PFSK-1 (cell line): Measurements from ENCODE around the gene SLC39A3.

ENCODE experiments used
- TAF1 ChIP-seq: IDR thresholded peaks from 2 replicates; pipeline ENCODE4 v1.6.1; 2012; ENCODE audit warnings: low read length, control low read depth, borderline replicate concordance; ENCODE audit not compliant: insufficient read depth
- TF ChIP-seq, protein P1 (sequence below), 2 experiments: IDR thresholded peaks; 2 replicates each; pipeline versions ENCODE4 v1.6.1 to v1.8.0; 2011 to 2012; ENCODE audit warnings: low read depth in 2 of 2, low read length in 2 of 2, control low read depth in 1 of 2, inconsistent platforms in 1 of 2, mild to moderate bottlenecking in 1 of 2, moderate library complexity in 1 of 2; ENCODE audit not compliant: insufficient read depth in 1 of 2

DNA sequence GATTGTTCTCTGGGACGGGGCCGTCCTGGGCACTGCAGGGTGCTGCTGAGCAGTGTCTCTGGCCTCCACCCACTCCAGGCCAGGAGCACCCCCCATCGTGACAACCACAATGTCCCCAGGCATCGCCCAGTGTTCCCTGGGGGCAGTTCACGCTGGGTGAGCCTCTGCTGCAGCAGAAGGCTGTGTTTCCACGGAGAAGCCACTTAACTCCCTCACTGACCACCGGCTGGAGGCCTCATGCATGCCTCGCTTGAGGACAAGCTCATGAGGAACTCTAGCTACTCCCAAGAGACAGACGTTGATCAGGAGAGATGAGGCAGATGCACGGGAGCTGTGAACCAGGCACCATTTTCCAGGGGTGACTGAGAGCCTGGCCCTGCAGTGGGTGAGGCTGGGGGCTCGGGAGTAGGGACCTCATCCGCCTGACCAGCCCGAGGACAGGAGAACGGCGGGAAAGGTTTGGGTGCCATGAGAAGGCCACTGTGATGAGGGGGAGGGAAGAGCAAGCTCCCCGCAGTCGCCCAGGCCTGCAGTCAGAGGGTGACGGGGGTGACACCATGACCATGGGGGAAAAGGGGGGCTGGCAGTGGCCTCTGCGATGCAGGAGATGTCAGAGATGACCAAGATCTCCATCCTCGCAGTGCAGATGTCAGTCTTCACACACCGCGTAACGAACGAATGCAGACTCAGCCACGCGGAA is 5.1 kb downstream of the SLC39A3 start:
- TF ChIP-seq, protein P1, sequence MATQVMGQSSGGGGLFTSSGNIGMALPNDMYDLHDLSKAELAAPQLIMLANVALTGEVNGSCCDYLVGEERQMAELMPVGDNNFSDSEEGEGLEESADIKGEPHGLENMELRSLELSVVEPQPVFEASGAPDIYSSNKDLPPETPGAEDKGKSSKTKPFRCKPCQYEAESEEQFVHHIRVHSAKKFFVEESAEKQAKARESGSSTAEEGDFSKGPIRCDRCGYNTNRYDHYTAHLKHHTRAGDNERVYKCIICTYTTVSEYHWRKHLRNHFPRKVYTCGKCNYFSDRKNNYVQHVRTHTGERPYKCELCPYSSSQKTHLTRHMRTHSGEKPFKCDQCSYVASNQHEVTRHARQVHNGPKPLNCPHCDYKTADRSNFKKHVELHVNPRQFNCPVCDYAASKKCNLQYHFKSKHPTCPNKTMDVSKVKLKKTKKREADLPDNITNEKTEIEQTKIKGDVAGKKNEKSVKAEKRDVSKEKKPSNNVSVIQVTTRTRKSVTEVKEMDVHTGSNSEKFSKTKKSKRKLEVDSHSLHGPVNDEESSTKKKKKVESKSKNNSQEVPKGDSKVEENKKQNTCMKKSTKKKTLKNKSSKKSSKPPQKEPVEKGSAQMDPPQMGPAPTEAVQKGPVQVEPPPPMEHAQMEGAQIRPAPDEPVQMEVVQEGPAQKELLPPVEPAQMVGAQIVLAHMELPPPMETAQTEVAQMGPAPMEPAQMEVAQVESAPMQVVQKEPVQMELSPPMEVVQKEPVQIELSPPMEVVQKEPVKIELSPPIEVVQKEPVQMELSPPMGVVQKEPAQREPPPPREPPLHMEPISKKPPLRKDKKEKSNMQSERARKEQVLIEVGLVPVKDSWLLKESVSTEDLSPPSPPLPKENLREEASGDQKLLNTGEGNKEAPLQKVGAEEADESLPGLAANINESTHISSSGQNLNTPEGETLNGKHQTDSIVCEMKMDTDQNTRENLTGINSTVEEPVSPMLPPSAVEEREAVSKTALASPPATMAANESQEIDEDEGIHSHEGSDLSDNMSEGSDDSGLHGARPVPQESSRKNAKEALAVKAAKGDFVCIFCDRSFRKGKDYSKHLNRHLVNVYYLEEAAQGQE (IDR thresholded peaks at IDR 0.05; ENCODE audit: insufficient read depth in 1 of 2, low read depth in 2 of 2, low read length in 2 of 2): no peak
- TF ChIP-seq TAF1: no peak
